CD8-positive, alpha-beta memory T cell (primary cell): ENCODE results near the gene KCNH6. TPM values are rescaled to one million over a fixed set of nuclear protein-coding genes. Genes with fewer than 3 reads are reported as not detected.
A peak's percentile ranks its signal among the peaks of the same experiment; 100 is the strongest.

Source experiments
- CTCF ChIA-PET: fragments of 350-600 bp; sonication (Branson Sonifier 250); formaldehyde crosslinking; loops from one replicate; lab custom pipeline; 2021; ENCODE audit warnings: antibody characterized with exemption; lab: Charles Lee
- POLR2A ChIA-PET: fragments of 350-600 bp; sonication (Branson Sonifier 250); formaldehyde crosslinking; loops from one replicate; lab custom pipeline; 2021; ENCODE audit warnings: antibody characterized with exemption; lab: Charles Lee
- DNase-seq, 5 donors: peaks; one replicate each; pipeline versions ENCODE4 v3.0.0 to v3.0.0-alpha.2; 2020 to 2022; ENCODE audit warnings: mixed read lengths in 1 of 5
- H3K27ac ChIP-seq: one replicate; pipeline ENCODE4 v1.7.0; 2013; ENCODE audit warnings: low read depth, mild to moderate bottlenecking, low read length, moderate library complexity
- H3K27me3 ChIP-seq: 2 replicates; pipeline ENCODE4 v1.7.0; 2013; ENCODE audit warnings: low read length, mild to moderate bottlenecking; ENCODE audit not compliant: insufficient read depth, poor library complexity, severe bottlenecking
- H3K36me3 ChIP-seq: 2 replicates; pipeline ENCODE4 v1.7.0; 2013; ENCODE audit warnings: mild to moderate bottlenecking, low read length, moderate library complexity; ENCODE audit not compliant: insufficient read depth
- H3K4me1 ChIP-seq: 2 replicates; pipeline ENCODE4 v1.7.0; 2013; ENCODE audit warnings: mild to moderate bottlenecking, low read length, moderate library complexity; ENCODE audit not compliant: insufficient read depth
- H3K4me3 ChIP-seq: 2 replicates; pipeline ENCODE4 v1.7.0; 2013; ENCODE audit warnings: mild to moderate bottlenecking, low read length
- H3K9me3 ChIP-seq: 2 replicates; pipeline ENCODE4 v1.7.0; 2013; ENCODE audit warnings: mild to moderate bottlenecking, low read length
- H3K27ac Mint-ChIP-seq, 8 donors: one replicate each; pipeline ENCODE4 v1.8.0; 2020 to 2021; ENCODE audit warnings: mixed read lengths in 8 of 8, mild to moderate bottlenecking in 6 of 8, inconsistent platforms in 3 of 8, moderate library complexity in 3 of 8
- H3K27me3 Mint-ChIP-seq, 2 donors: one replicate each; pipeline ENCODE4 v1.8.0; 2020 to 2021; ENCODE audit warnings: mixed read lengths in 2 of 2, mild to moderate bottlenecking in 1 of 2, moderate library complexity in 1 of 2
- H3K36me3 Mint-ChIP-seq, 3 donors: one replicate each; pipeline ENCODE4 v1.8.0; 2020 to 2021; ENCODE audit warnings: mixed read lengths in 3 of 3, inconsistent platforms in 1 of 3, mild to moderate bottlenecking in 1 of 3
- H3K4me1 Mint-ChIP-seq, 3 donors: one replicate each; pipeline ENCODE4 v1.8.0; 2020 to 2021; ENCODE audit warnings: mixed read lengths in 3 of 3, inconsistent platforms in 1 of 3, mild to moderate bottlenecking in 1 of 3
- H3K4me3 Mint-ChIP-seq, 7 donors: one replicate each; pipeline ENCODE4 v1.8.0; 2020 to 2021; ENCODE audit warnings: mixed read lengths in 7 of 7, mild to moderate bottlenecking in 6 of 7, moderate library complexity in 4 of 7, inconsistent platforms in 2 of 7
- H3K9me3 Mint-ChIP-seq, 5 donors: one replicate each; pipeline ENCODE4 v1.8.0; 2020 to 2022; ENCODE audit warnings: mixed read lengths in 5 of 5, mild to moderate bottlenecking in 3 of 5, moderate library complexity in 2 of 5, inconsistent platforms in 1 of 5
- polyA plus RNA-seq: library from polyadenylated mRNA; unstranded; fragments of 300-500 nt; fragmentation: Illumina TruSeq; gene quantifications from one replicate; pipeline ENCODE4 v1.2.3, GENCODE V29; 2021
- total RNA-seq, 2 experiments: library from RNA; stranded (reverse); gene quantifications; one replicate each; pipeline ENCODE4 v1.2.3, GENCODE V29; 2021

KCNH6 gene, protein sequence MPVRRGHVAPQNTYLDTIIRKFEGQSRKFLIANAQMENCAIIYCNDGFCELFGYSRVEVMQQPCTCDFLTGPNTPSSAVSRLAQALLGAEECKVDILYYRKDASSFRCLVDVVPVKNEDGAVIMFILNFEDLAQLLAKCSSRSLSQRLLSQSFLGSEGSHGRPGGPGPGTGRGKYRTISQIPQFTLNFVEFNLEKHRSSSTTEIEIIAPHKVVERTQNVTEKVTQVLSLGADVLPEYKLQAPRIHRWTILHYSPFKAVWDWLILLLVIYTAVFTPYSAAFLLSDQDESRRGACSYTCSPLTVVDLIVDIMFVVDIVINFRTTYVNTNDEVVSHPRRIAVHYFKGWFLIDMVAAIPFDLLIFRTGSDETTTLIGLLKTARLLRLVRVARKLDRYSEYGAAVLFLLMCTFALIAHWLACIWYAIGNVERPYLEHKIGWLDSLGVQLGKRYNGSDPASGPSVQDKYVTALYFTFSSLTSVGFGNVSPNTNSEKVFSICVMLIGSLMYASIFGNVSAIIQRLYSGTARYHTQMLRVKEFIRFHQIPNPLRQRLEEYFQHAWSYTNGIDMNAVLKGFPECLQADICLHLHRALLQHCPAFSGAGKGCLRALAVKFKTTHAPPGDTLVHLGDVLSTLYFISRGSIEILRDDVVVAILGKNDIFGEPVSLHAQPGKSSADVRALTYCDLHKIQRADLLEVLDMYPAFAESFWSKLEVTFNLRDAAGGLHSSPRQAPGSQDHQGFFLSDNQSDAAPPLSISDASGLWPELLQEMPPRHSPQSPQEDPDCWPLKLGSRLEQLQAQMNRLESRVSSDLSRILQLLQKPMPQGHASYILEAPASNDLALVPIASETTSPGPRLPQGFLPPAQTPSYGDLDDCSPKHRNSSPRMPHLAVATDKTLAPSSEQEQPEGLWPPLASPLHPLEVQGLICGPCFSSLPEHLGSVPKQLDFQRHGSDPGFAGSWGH
- not detected for total RNA-seq
- not detected for polyA plus RNA-seq

GRCh38 chr17:63523253-63523855 lies at the start of gene KCNH6:
KCNH6 (plus strand) TSS chr17:63523358; CDS start chr17:63523414, 56 bp downstream.
- Histone ChIP-seq H3K27ac (no peak within 1 kb of the TSS), H3K27me3 (peaks cover 13% of the 10 kb centered on the region), H3K4me3 (no peak within 1 kb of the TSS), H3K36me3 (no peaks in the 10 kb centered on the region), H3K9me3 (no peaks in the 10 kb centered on the region), H3K4me1 (no peaks in the 10 kb centered on the region)
- Mint-ChIP-seq H3K9me3 (no peaks in the 10 kb centered on the region), H3K27ac (peak within 1 kb of the TSS in 1 of 8 donors; percentile 69), H3K4me1 (peaks cover 0 to 8% (median 8%) of the 10 kb centered on the region in 3 donors), H3K36me3 (no peaks in the 10 kb centered on the region), H3K27me3 (peaks cover 19 to 48% of the 10 kb centered on the region in 2 donors), H3K4me3 (peak within 1 kb of the TSS in 3 of 7 donors; percentile 20 to 30 (median 28))
- POLR2A ChIA-PET = no interaction called here
- CTCF ChIA-PET = interaction anchor here (1.3 kb wide), 1 partner anchor 8 kb away, joined by 3 read pairs; no protein-coding TSS in a partner anchor
- no peak for DNase-seq

GRCh38 chr17:63474174-63474573 lies 49.0 kb upstream of the KCNH6 start:
- Histone ChIP-seq H3K27ac (no peak overlapping the region), H3K36me3 (no peaks in the 10 kb centered on the region), H3K4me1 (peaks cover 14% of the 10 kb centered on the region), H3K9me3 (no peaks in the 10 kb centered on the region), H3K4me3 (no peak overlapping the region), H3K27me3 (peaks cover 7% of the 10 kb centered on the region)
- Mint-ChIP-seq H3K9me3 (peaks cover 0 to 4% (median 0%) of the 10 kb centered on the region in 5 donors), H3K4me1 (peaks cover 14 to 31% (median 14%) of the 10 kb centered on the region in 3 donors), H3K27ac (peak overlapping the region in 2 of 8 donors; percentile 27 to 47), H3K36me3 (peaks cover 0 to 2% (median 0%) of the 10 kb centered on the region in 3 donors), H3K27me3 (peaks cover 10 to 19% of the 10 kb centered on the region in 2 donors), H3K4me3 (peak overlapping the region in 2 of 7 donors; percentile 12 to 24)
- POLR2A ChIA-PET = no interaction called here
- no peak for DNase-seq
- CTCF ChIA-PET = interaction anchor here (9.6 kb wide), 1 partner anchor 46 kb away, joined by 206 read pairs; no protein-coding TSS in a partner anchor

DNA sequence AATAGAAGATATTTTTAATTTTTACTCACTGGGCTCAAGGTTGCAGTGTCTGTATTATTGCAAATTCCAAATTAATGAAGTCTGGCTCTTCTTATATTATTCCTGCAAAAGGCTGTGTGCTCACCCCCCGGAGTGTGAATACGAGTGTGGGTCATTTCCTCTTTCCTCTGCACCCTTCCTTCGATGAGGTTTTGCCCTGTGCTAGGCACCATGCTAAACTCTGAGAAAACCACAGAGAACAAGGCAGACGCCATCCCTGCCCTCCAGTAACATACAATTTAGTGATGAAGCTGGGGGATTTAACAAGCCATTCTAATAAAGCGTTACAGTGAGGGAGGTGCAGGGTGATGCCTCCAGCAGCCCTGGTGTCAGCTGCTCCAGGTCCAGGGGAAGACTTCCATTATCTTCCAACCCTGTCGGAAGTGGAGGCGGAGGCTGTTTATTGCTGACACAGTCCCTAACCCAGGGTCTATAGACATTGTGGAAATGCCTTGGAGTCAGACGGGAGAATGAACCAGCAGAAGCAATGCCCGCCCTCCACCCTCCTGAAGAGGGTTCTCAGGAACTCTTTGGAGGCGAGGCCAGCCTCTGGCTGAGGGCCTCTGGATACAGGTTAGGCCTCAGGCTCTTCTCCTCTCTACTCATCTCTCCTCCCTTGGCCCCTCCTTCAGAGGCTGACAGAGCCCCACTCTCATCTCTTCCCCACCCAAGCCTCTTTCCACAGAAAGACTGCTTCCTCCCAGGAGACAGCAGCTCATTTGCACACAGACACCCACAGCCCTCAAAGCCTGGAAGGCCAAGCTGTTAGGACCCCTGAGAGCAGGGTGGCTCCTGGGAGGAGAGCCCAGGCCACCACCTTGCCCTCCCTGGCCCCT lies 48.3 kb upstream of the KCNH6 start:
- Histone ChIP-seq H3K4me3 (no peak overlapping the region), H3K36me3 (no peaks in the 10 kb centered on the region), H3K4me1 (peaks cover 14% of the 10 kb centered on the region), H3K9me3 (no peaks in the 10 kb centered on the region), H3K27me3 (peaks cover 7% of the 10 kb centered on the region), H3K27ac (no peak overlapping the region)
- peaks cover 14 to 31% (median 14%) of the 10 kb centered on the region in 3 donors for H3K4me1 Mint-ChIP-seq
- H3K4me3 Mint-ChIP-seq = peak overlapping the region; percentile 29 to 78 (median 70)
- H3K36me3 Mint-ChIP-seq = peaks cover 0 to 2% (median 0%) of the 10 kb centered on the region in 3 donors
- peak overlapping the region in 4 of 8 donors; percentile 24 to 52 (median 32) for H3K27ac Mint-ChIP-seq
- CTCF ChIA-PET = interaction anchor here (9.6 kb wide), 1 partner anchor 46 kb away, joined by 206 read pairs; no protein-coding TSS in a partner anchor
- peaks cover 0 to 4% (median 0%) of the 10 kb centered on the region in 5 donors for H3K9me3 Mint-ChIP-seq
- POLR2A ChIA-PET = no interaction called here
- DNase-seq = peak in 1 of 5 donors; percentile 26
- peaks cover 10 to 19% of the 10 kb centered on the region in 2 donors for H3K27me3 Mint-ChIP-seq

DNA sequence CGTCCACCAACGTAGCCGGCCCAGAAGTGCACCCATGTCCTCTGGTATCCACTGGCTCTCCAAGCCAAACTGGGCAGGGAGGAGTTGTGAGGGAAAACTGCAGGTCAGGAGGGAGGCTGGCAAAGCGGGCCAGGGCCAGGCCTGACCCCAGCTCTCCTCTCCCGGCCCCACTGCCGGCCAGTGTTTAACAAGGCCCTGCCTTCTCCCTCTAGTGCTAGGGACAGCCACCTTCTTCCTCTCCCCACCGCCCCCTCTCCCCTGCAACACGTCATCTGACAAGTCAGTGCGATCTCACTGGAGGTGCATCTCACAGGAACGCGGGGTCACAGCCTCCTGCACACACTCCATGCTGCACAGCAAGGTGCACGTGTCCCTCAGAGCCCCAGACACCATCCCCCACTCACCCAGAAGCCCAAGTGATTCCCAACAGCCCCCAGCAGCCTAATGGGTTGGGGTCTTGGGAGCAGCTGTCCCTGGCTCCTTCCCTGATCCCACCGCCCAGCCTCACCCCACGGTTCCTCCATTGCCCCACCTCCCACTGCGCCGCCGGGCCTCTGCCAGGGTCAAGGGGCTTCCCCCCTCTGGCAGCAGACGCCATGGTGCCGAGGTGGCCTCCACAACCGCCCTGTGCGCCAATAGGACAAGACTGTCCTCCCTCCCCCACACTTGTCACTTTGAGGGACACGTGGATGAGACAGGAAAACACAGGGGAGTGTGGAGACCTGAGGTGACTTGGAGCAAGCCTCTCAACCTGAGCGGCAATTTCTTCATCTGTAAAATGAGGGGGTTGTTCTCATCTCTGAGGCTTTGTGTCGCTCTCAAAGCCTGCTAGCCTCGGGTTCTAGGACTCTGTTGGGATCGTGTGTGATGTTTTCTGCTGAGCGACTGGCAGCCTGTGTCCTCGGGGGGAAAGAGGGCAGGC lies 47.4 kb upstream of the KCNH6 start:
- Histone ChIP-seq H3K4me3 (no peak overlapping the region), H3K9me3 (no peaks in the 10 kb centered on the region), H3K27me3 (peaks cover 7% of the 10 kb centered on the region), H3K4me1 (peaks cover 14% of the 10 kb centered on the region), H3K36me3 (no peaks in the 10 kb centered on the region), H3K27ac (no peak overlapping the region)
- peak in 1 of 5 donors; percentile 44 for DNase-seq
- ChIA-PET CTCF (interaction anchor here (1.1 to 9.6 kb wide), 5 partner anchors 10 to 136 kb away, joined by 3 to 206 read pairs (median 47); partner anchors contain the start of gene CYB561), POLR2A (interaction anchor here (1.4 to 3.3 kb wide), 2 partner anchors 30 to 48 kb away, joined by 6 to 19 read pairs; partner anchors contain the start of gene CYB561)
- peaks cover 0 to 4% (median 0%) of the 10 kb centered on the region in 5 donors for H3K9me3 Mint-ChIP-seq
- H3K36me3 Mint-ChIP-seq = peaks cover 0 to 2% (median 0%) of the 10 kb centered on the region in 3 donors
- peaks cover 14 to 31% (median 14%) of the 10 kb centered on the region in 3 donors for H3K4me1 Mint-ChIP-seq
- H3K27ac Mint-ChIP-seq = peak overlapping the region in 2 of 8 donors; percentile 24 to 50
- H3K4me3 Mint-ChIP-seq = peak overlapping the region; percentile 55 to 87 (median 70)
- peaks cover 10 to 14% of the 10 kb centered on the region in 2 donors for H3K27me3 Mint-ChIP-seq

DNA sequence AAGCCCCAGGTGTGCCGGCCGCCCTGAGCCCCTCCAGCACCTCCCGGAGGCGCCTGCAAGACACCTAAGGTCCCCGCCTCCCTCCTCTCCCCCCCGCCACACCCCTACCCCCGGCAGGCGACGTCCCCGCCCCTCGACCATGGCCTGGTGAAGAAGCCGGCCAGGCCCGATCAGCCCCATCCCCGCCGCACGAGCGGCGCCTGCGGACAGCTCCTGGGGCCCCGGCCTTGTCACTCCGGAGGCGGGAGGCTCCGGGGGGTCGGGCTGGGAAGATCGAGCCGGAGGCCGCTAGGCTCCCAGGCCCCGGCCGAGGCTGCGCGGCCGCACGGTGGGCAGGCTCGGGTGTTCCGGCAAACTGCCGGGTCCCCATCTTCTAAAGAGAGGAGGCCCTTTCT lies 46.7 kb upstream of the KCNH6 start:
- Mint-ChIP-seq H3K36me3 (peaks cover 0 to 2% (median 0%) of the 10 kb centered on the region in 3 donors), H3K9me3 (peaks cover 0 to 4% (median 0%) of the 10 kb centered on the region in 5 donors), H3K4me3 (peak overlapping the region; percentile 55 to 85 (median 69)), H3K27me3 (peaks cover 10 to 11% of the 10 kb centered on the region in 2 donors), H3K4me1 (peaks cover 14 to 31% (median 14%) of the 10 kb centered on the region in 3 donors), H3K27ac (no peak overlapping the region)
- no peak overlapping the region for H3K27ac ChIP-seq
- peaks cover 7% of the 10 kb centered on the region for H3K27me3 ChIP-seq
- H3K36me3 ChIP-seq = no peaks in the 10 kb centered on the region
- peaks cover 14% of the 10 kb centered on the region for H3K4me1 ChIP-seq
- ChIA-PET CTCF (interaction anchor here (0.8 to 9.6 kb wide), 8 partner anchors 11 to 145 kb away, joined by 3 to 206 read pairs (median 23); partner anchors contain the start of gene CYB561), POLR2A (interaction anchor here (0.9 to 3.3 kb wide), 3 partner anchors 30 to 50 kb away, joined by 3 to 19 read pairs (median 6); partner anchors contain the start of gene CYB561)
- H3K4me3 ChIP-seq = no peak overlapping the region
- DNase-seq = no peak
- H3K9me3 ChIP-seq = no peaks in the 10 kb centered on the region
